Astrocyte (in vitro differentiated cells and primary cell): ENCODE measurements around the gene KRT83. TPM values are rescaled to one million over a fixed set of nuclear protein-coding genes. Genes with fewer than 3 reads are reported as not detected.

Source experiments
- DNase-seq: peaks from one replicate; pipeline ENCODE4 v3.0.0-alpha.2; 2010; ENCODE audit warnings: low read depth
- FAIRE-seq: peaks from 2 replicates; lab custom pipeline; 2011; peaks lifted over from hg19 to GRCh38; lab: Jason Lieb, UNC
- H2AFZ ChIP-seq: 2 replicates; pipeline ENCODE4 v1.6.0; 2012; ENCODE audit warnings: low read depth, low read length, inconsistent platforms
- H3K27ac ChIP-seq: 2 replicates; pipeline ENCODE4 v1.5.1; 2011; ENCODE audit warnings: low read depth, low read length, inconsistent platforms
- H3K27me3 ChIP-seq: 2 replicates; pipeline ENCODE4 v1.6.0; 2011; ENCODE audit warnings: low read length, inconsistent platforms; ENCODE audit not compliant: insufficient read depth
- H3K36me3 ChIP-seq: 2 replicates; pipeline ENCODE4 v1.5.1; 2011; ENCODE audit warnings: low read length, inconsistent platforms; ENCODE audit not compliant: insufficient read depth
- H3K4me1 ChIP-seq: 2 replicates; pipeline ENCODE4 v1.5.1; 2011; ENCODE audit warnings: low read length, inconsistent platforms; ENCODE audit not compliant: insufficient read depth
- H3K4me2 ChIP-seq: 2 replicates; pipeline ENCODE4 v1.6.0; 2012; ENCODE audit warnings: low read length, inconsistent platforms
- H3K4me3 ChIP-seq: 2 replicates; pipeline ENCODE4 v1.5.1; 2011; ENCODE audit warnings: low read depth, mild to moderate bottlenecking, low read length, inconsistent platforms; ENCODE audit not compliant: insufficient read depth
- H3K79me2 ChIP-seq: 2 replicates; pipeline ENCODE4 v1.6.0; 2012; ENCODE audit warnings: mild to moderate bottlenecking, low read length, inconsistent platforms; ENCODE audit not compliant: insufficient read depth
- H3K9ac ChIP-seq: 2 replicates; pipeline ENCODE4 v1.6.0; 2012; ENCODE audit warnings: mild to moderate bottlenecking, low read length, inconsistent platforms
- H3K9me3 ChIP-seq: 2 replicates; pipeline ENCODE4 v1.5.1; 2012; ENCODE audit warnings: low read depth, mild to moderate bottlenecking, low read length, inconsistent platforms; ENCODE audit not compliant: insufficient read depth
- H4K20me1 ChIP-seq: 2 replicates; pipeline ENCODE4 v1.6.0; 2012; ENCODE audit warnings: low read length, inconsistent platforms; ENCODE audit not compliant: insufficient read depth
- H3K27ac Mint-ChIP-seq: one replicate; pipeline ENCODE4 v1.8.0; 2021; ENCODE audit warnings: mild to moderate bottlenecking, mixed read lengths; ENCODE audit not compliant: unreplicated experiment
- H3K27me3 Mint-ChIP-seq: one replicate; pipeline ENCODE4 v1.8.0; 2021; ENCODE audit warnings: low read depth, mixed read lengths; ENCODE audit not compliant: unreplicated experiment
- H3K36me3 Mint-ChIP-seq: one replicate; pipeline ENCODE4 v1.8.0; 2021; ENCODE audit warnings: low read depth, mixed read lengths; ENCODE audit not compliant: unreplicated experiment
- H3K4me1 Mint-ChIP-seq: one replicate; pipeline ENCODE4 v1.8.0; 2021; ENCODE audit warnings: low read depth, mixed read lengths; ENCODE audit not compliant: unreplicated experiment
- H3K4me3 Mint-ChIP-seq: one replicate; pipeline ENCODE4 v1.8.0; 2021; ENCODE audit warnings: mild to moderate bottlenecking, moderate library complexity, mixed read lengths; ENCODE audit not compliant: unreplicated experiment
- H3K9me3 Mint-ChIP-seq: one replicate; pipeline ENCODE4 v1.8.0; 2021; ENCODE audit warnings: mild to moderate bottlenecking, mixed read lengths; ENCODE audit not compliant: unreplicated experiment
- EZH2 ChIP-seq: IDR thresholded peaks from 2 replicates; pipeline ENCODE4 v1.6.1; 2012; ENCODE audit warnings: mild to moderate bottlenecking, low read length, inconsistent platforms; ENCODE audit not compliant: insufficient read depth
- total RNA-seq: library from RNA; stranded (reverse); gene quantifications from 2 replicates; pipeline ENCODE4 v1.2.1, GENCODE V29; 2021
- TF ChIP-seq, protein P1 (sequence below): IDR thresholded peaks from 2 replicates; pipeline ENCODE4 v1.5.1; 2011; ENCODE audit warnings: low read depth, mild to moderate bottlenecking, inconsistent platforms, low read length, moderate library complexity; ENCODE audit not compliant: insufficient read depth

KRT83 gene
- total RNA-seq, 1 donor from 2014 or later, result not detected

DNA sequence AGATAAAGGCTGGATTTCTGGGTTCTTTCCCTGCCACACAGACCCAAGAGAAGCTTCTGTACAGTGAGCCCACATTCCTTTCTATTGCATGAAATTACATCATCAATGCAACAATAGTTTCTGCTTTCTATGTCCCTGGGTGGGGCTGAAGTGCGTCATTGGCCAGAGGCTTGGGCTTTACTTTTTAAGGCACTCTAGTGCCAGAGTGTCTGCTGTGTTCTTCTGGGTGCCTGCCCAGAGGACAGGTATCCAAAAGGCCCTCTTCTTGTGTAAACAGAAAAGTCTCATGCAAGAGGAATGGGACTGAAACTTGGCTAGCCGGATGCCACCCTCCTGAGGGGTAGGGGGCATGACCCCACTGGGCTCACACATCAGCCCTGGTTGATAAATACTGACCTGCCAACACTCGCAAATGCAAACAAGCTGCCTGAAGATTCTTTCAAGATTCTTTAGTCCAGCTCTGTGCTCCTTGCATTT lies 40.8 kb downstream of the KRT83 start:
- H3K27ac ChIP-seq, result peak overlapping the region; percentile 96
- H3K4me3 Mint-ChIP-seq, result peak overlapping the region; percentile 34
- H3K79me2 ChIP-seq, result no peaks in the 10 kb centered on the region
- no peaks in the 10 kb centered on the region for H3K36me3 ChIP-seq
- no peaks in the 10 kb centered on the region for H4K20me1 ChIP-seq
- H3K4me3 ChIP-seq, result no peak overlapping the region
- H3K9me3 ChIP-seq, result no peaks in the 10 kb centered on the region
- DNase-seq, result peak; percentile 96
- no peak for TF ChIP-seq EZH2
- TF ChIP-seq, protein P1, sequence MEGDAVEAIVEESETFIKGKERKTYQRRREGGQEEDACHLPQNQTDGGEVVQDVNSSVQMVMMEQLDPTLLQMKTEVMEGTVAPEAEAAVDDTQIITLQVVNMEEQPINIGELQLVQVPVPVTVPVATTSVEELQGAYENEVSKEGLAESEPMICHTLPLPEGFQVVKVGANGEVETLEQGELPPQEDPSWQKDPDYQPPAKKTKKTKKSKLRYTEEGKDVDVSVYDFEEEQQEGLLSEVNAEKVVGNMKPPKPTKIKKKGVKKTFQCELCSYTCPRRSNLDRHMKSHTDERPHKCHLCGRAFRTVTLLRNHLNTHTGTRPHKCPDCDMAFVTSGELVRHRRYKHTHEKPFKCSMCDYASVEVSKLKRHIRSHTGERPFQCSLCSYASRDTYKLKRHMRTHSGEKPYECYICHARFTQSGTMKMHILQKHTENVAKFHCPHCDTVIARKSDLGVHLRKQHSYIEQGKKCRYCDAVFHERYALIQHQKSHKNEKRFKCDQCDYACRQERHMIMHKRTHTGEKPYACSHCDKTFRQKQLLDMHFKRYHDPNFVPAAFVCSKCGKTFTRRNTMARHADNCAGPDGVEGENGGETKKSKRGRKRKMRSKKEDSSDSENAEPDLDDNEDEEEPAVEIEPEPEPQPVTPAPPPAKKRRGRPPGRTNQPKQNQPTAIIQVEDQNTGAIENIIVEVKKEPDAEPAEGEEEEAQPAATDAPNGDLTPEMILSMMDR, result no peak
- H3K27ac Mint-ChIP-seq, result peak overlapping the region; percentile 97
- peaks cover 42% of the 10 kb centered on the region for H3K4me1 Mint-ChIP-seq
- peaks cover 41% of the 10 kb centered on the region for H3K4me1 ChIP-seq
- no peak for FAIRE-seq
- peaks cover 34% of the 10 kb centered on the region for H3K27me3 Mint-ChIP-seq
- no peaks in the 10 kb centered on the region for H3K36me3 Mint-ChIP-seq
- peaks cover 4% of the 10 kb centered on the region for H3K9me3 Mint-ChIP-seq
- H3K4me2 ChIP-seq, result peak overlapping the region; percentile 84
- H3K27me3 ChIP-seq, result no peaks in the 10 kb centered on the region
- no peak overlapping the region for H2AFZ ChIP-seq
- peak overlapping the region; percentile 83 for H3K9ac ChIP-seq

- peaks cover 4% of the 10 kb centered on the region for H3K9me3 Mint-ChIP-seq
- Histone ChIP-seq H3K4me1 (peaks cover 34% of the 10 kb centered on the region), H3K4me2 (peak overlapping the region; percentile 84), H2AFZ (peak overlapping the region; percentile 80), H3K4me3 (no peak overlapping the region), H3K27ac (peak overlapping the region; percentile 96), H3K36me3 (no peaks in the 10 kb centered on the region), H3K27me3 (no peaks in the 10 kb centered on the region), H3K9ac (peak overlapping the region; percentile 83), H4K20me1 (no peaks in the 10 kb centered on the region), H3K79me2 (no peaks in the 10 kb centered on the region), H3K9me3 (no peaks in the 10 kb centered on the region)
- H3K27ac Mint-ChIP-seq, result peak overlapping the region; percentile 97
- H3K4me1 Mint-ChIP-seq, result peaks cover 39% of the 10 kb centered on the region
- H3K4me3 Mint-ChIP-seq, result peak overlapping the region; percentile 34
- H3K36me3 Mint-ChIP-seq, result no peaks in the 10 kb centered on the region
- FAIRE-seq (peak; percentile 52), DNase-seq (peak; percentile 66)
- H3K27me3 Mint-ChIP-seq, result peaks cover 35% of the 10 kb centered on the region
- TF ChIP-seq, protein P1, result no peak
- no peak for TF ChIP-seq EZH2
Measured at GRCh38 chr12:52279422-52280318, 41.5 kb downstream of the KRT83 start.
